GM20431 (cell line): Measurements from ENCODE around the gene TMEM247.

Source experiments
- in situ Hi-C: fragments of 300-500 bp; cut with MseI, MboI; formaldehyde crosslinking; loops from one replicate; pipeline ENCODE4 v1.15.0; 2020; ENCODE audit warnings: low sequenced_read_pairs; ENCODE audit not compliant: unreplicated experiment

TMEM247 gene

DNA sequence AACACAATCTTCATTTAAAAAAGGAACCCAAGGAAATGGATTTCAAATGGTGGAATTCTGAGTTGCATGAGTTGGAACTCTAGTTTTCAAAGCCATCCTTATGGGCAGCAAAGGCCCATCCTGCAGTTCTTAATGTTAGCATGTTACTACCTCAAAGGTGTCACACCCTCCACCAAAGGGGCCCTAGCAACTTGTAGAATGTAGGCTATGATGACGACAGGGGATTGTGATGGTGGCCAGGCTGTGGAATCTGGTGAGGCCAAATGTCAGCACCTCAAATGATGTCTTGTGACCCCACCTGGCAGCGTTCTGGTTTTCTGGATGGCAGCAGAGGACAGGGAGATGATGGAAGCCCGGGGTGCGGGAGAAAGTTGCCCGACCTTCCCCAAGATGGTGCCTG is at the start of gene TMEM247:
Gene TMEM247, plus strand, starts transcription at position 301 of the 400 bp plus-strand sequence.
- in situ Hi-C loops: no loop called here

DNA sequence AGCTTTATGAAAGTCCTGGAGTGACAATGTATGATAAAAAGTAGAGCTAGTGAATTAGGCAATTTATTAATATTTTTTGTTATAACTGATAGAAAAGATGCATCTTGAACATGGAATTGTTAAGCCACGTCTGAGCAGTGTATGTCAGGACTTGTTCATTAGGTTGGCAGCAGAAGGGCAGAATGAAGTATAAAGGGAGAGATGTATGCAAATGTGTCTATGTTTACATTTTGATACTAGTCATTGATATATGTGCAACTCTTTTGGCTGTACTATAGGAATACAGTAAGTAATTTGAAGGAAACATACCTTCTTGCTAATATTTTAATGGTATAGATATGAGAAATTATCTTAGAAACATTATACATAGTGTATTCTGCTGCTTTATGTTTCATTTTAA is 49.0 kb upstream of the TMEM247 start:
- in situ Hi-C loops: no loop called here

DNA sequence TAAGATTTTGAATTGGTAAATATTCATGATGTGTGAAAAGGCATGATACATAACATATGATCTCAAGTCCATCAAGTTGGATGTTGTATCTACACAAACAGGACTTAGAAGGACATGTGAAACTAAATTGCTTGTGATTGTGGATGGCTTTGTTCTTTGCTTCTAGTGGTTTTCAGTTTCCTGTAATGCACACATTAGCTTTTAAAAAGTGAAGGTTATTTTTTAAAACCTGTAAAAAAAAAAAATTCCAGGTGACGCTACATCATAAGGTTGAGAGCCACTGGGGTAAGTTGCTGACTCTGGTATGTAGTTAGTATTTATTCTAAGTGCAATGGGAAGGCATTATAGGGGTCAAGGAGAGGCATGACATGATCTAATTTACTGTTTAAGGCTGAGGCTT is 48.4 kb upstream of the TMEM247 start:
- in situ Hi-C loops: no loop called here

DNA sequence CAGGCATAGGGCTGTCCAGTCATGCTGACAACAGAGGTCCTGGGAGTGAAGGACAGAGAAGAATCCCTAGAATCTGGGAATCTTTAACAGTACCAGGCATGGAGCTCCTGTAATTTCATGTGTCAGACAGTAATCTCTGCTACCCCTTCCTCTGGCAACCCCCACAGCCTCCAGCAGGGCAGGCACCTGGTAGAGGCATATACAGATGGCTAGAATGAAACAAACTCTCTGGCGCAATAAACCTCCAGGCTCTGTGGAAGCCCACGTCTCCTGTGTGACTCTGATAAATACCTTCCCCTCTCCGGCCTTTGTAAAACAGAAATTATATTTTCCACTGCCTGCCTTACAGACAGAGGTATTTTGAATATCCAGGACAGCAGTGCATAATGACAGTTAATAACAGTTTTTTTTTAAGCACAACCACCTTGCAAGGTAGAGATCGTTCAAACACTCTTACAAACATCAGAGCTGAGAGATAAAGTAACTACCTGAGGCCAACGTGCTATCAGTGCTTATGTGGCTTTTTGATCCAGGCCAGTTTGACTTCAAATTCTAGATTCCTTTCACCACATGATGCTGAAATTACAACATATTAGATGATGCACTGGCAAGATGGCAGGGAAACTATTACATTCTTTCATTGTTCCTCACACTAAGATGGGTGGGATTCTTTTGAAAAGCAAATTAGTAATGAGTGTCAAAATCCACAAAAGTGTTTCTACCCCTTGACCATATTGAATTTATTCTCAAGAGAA is 47.7 kb upstream of the TMEM247 start:
- in situ Hi-C loops: no loop called here

DNA sequence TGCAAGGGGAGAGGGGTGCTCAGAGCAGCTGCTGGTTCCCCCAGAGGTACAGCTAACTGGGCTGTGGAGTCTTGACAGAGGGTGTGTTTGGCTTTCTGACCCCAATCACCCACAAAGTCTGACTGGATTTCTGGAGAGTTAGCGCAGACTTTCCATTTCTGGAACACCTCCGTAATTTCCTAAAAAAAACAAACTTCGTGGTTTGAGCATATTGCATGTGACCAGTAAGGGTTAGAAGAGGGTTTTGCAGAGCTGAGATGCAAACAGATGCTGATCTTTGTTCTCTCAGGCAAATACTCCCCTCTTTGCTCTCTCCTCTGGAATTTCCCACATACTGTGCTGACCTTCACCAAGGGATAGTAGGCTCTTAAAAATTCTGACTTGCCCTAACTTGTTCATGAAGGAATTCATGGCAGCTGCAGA is 44.5 kb upstream of the TMEM247 start:
- in situ Hi-C loops: no loop called here

DNA sequence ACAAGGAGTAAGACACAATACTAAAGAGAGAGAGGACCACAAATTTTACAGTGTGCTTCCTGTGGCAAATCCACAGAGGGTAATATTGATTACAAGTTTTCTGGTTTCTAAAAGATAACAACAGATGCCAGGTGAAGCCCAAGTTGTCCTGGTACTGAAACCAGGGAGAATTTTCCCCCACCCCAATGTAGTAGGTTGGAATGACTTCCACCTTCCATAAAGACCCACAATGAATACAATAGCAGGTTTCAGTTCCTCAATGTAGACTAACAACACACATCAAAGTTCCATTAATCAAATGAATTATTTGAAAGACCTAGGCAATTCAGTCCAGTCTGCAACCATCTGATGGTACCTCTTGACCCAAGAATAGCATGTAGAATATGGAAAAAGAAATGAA is 44.0 kb upstream of the TMEM247 start:
- in situ Hi-C loops: no loop called here

DNA sequence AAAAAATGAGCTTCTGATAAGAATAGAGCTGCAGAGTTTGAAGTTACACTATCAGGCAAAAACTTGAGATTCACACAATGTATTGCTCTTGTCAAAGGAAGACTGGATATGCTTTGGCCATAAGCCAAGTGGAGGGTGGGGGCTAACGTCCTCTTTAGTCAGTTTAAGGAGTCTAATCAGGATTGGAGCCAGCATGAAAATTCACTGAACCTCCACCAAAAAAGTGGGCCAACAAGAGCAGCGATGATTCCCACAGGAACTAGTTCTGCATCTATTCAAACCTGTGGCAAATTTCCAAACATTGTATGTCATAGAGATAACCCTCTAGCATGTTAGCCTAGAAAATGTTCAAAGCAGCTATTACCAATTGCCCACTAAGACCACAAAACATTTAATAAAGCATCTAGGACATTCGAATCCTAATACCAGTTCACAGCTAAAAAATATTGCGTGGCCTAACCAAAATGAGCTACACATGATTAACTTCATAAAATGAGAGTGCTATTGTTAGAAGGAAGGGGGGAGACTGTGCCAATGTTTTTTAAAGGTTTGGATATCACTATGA is 43.5 kb upstream of the TMEM247 start:
- in situ Hi-C loops: no loop called here

DNA sequence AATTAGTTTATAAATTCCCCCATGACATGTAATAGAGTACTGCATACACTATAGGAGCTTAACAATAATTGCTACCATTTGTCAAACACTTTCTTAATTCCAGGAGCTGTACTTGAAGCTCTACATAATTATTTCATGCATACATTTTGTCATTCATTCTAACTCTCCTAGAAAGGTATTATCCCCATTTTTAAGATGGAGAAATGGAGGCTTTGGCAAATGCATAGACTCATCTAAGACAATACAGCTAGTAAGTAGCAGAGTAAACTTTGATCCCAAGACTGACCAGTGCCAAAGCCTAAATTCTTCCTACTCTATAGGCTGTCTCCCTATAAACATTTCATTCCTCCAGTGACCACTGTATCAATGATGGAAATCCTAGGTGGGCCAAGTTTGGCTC is 42.6 kb upstream of the TMEM247 start:
- in situ Hi-C loops: no loop called here

DNA sequence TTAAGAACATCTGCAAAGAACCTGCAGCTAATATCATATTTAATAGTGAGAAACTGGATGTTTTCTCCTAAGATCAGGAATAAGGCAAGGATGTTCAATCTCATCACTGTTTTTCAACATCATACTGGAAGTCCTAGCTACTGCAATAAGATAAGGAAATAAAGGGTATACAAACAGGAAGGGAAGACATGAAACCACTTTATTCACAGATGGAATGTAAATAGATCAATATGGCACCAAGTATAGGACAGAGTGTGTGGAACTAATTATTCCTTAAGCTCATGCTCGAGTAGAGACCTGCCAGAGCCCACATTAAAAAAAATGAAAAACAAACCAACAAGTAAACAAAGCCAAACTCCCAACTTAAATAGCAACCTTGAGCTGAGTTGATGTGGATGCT is 41.3 kb upstream of the TMEM247 start:
- in situ Hi-C loops: no loop called here

DNA sequence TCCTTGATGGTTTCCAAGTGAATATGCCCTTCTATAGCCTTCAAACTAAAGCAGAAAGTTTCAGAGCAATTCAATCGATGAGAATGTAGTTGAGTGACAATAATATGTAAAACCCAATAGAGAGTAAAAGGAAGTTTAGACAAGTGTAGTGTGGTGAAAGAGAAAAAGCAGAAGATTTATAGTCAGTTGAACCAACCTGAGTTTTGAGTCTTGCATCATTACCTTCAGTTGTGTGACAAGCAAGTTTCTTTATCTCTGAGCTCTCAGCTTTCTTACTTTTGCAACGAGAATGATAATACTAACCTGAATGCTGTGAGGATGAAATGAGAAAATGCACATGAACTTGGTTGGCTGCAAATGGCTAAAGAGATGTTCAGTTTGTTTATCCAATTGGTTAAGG is 40.6 kb upstream of the TMEM247 start:
- in situ Hi-C loops: no loop called here

DNA sequence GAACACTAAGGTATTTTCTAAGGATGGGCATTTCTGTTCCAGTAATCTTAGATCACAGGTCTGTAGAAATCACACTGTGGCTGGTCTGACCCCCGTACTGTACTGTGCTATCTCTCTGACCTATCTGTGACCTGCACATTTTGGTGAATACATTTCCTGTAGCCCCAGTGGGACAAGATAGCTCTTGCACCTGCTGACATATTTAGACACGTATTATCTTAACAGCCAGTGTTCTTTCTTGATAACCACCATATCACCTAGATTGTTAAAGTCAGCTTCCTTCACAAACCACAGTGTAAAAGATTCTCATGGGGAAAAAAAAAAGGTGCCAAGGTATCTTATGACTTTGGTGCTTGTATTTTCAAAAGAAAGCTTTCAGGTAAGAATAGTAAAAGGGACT is 39.8 kb upstream of the TMEM247 start:
- in situ Hi-C loops: no loop called here

DNA sequence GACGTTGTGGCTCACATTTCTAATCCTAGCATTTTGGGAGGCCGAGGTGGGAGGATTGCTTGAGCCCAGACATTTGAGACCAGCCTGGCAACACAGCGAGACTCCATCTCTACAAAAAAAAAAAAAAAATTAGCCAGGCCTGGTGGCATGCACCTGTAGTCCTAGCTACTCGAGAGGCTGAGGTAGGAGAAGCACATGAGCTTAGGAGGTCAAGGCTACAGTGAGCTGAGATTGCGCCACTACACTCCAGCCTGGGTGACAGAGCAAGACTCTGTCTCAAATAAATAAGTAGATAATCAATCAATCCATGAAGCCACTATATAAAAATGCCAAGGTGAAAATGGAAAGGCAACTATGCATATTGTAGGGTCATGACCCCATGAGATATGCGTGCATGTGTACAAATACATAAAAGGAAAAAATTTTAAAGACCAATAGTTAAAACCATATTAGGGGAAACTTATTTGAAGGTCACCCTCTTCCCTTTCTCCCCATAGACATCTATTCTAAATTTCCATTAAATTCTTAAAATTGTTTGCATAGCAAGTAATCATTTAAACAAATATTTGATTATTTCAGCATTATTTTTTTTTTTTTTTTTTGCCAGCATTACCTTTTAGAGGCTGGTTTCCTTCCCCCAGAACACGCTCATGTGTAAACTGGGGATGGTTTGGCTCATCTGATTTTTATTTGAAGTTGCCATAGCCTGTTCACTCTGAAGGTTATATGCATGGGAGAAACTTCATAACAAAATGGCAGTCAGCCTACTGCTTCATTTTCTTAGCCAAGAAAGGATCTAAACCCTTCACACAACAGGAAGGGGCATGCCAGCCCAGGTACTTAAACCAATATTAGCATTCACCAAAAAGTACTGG is 37.3 kb upstream of the TMEM247 start:
- in situ Hi-C loops: no loop called here

DNA sequence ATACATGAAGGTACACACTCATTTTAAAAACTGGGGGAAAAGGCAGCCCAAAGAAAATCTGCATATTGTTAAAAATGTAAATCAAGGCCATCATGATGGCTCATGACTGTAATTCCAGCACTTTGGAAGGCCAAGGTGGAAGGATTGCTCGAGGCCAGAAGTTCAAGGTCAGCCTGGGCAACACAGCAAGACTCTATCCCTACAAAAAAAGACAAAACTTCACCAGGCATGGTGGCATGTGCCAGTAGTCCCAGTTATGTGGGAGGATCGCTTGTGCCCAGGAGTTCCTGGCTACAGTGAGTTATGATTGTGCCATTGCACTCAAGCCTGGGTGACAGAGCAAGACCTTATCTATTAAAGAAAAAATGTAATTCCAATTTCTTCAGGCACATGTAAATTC is 34.6 kb upstream of the TMEM247 start:
- in situ Hi-C loops: no loop called here

DNA sequence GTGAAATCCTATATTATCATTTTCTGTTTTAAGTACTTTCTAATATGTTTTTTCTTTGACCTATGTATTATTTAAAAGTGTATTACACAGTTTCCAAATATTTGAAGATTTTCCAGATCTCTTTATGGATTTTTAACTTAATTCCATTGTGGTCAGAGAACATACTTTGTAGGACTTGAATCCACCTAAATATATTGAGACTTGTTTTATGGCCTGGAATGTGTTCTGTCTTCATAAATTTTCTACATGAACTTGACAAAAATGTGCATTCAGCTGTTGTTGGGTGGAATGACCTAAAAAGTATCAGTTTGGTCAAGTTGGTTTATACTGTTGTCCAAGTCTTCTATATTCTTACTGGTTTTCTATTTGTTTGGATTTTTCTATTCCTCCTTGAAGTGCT is 33.8 kb upstream of the TMEM247 start:
- in situ Hi-C loops: no loop called here

DNA sequence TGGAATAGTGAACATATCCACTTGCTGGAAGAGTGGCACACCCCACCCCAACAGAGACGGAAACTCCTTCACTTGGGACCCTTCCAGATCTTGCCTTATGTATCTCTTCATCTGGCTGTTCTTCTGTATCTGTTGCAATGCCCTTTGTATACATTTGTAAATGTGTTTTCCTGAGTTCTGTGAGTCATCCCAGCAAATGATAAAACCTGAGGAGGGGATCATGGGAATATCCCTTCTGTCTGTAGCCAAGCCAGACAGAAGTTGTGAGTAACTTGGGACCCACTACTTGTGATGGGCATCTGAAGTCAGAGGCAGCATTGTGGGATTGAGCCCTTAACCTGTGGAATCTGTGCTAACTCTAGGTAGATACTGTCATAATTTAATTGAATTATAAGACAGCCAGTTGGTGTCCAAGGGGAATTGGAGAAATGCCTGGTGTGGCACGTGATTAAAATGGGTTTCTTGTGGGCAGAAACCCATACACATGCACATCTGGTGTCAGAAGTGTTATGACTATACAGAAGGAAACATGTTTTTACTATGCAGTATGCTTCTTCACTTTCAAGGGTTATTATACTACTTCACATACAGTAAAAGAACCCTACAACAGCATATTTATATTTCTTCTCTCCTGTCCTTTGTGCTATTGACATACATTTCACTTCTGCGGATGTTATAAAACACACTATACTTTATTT is 32.3 kb upstream of the TMEM247 start:
- in situ Hi-C loops: no loop called here

DNA sequence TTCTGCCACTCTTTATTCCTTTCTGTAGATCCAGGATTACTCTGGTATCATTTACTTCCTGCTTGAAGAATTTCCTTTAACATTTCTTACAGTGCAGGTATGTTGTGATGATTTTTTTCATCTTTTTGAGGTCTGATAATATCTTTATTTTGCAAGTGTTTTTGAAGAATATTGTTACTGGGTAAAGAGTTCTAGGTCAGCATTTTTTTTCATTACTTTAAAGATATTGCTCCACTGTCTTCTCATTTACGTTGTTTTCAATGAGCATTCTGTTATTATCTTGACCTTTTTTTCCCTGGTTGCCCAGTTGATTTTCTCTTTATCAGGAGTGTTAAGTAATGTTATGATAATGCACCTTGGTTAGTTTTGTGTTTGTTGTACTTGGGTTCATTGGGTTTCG is 31.7 kb upstream of the TMEM247 start:
- in situ Hi-C loops: no loop called here

DNA sequence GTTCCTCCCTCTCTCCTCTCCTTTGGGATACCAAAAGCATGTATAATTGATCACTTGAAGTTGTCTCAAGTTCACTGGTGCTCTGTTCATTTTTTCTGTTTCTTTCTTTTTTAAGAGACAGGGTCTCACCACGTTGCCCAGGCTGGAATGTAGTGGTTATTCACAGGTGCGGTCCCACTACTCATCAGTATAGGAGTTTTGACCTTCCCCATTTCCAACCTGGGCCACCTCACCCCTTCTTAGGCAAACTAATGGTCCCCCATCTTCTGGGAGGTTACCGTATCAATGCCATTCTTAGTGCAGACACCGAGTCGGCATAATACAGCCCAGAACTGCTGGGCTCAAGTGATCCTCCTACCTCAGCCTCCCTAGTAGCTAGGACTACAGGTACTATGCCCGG is 31.3 kb upstream of the TMEM247 start:
- in situ Hi-C loops: no loop called here

DNA sequence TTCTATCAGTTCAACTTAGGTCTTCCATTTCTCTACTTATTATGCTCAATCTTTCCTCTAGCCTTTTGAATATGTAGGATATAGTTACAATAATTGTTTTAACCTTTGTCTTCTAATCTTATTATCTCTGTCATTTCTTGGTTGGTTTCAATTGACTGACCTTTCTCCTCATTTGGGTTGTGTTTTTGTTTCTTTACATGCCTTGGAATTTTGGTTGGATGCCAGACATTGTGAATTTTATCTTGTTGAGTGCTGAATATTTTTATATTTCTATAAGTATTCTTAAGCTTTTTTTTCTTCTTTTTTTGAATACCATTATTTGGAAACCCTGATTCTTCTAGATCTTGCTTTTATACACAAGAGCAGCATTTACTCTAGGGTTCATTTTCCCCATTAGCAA is 30.7 kb upstream of the TMEM247 start:
- in situ Hi-C loops: no loop called here

DNA sequence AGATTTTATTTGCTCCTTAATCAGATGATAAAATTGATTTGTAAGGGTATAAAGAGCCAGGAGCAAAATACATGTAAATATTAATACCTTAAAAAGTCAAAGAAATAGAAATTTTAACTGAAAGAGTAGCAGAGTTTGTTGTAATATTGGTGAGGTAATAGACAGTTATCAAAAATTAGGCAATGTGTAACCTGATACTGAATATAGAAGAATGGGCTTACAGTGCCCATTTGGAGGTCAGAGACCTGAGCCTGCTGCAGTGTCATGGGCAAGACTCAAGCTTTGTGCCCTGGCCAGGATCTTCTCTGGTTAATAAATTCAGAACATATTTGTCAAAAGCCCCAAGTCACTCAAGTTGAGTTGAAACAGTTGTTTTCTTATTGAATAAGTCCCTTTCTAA is 29.7 kb upstream of the TMEM247 start:
- in situ Hi-C loops: loop anchor here (10.0 kb wide), 1 partner anchor 445 kb away; no protein-coding TSS in a partner anchor

DNA sequence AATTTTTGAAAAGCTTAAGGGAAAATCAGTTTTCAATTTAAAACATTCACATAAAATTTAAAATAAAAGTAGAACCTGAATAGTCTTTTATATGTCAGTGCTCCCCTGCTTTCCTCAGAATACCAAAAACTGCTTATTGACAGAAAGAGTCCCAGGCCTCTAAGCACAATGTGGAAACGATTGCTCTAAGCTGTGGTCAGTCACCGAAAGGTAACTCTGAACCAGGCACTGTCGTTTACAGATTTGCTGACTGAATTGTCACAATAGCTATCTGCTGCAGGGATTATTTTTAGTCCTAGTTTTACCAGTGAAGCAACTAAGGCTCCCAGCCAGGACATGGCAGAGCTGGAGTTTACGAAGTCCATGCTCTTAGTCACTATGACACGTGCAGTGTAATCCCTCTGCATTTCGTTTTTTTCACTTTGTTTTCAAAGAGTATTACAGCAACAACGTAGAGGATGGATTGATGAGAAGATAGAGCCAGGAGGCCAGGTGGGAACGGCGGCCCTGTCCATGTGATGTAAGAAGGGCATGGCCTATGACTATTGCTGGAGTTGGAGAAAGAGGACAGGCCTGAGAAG is 28.1 kb upstream of the TMEM247 start:
- in situ Hi-C loops: loop anchor here (10.0 kb wide), 1 partner anchor 446 kb away; no protein-coding TSS in a partner anchor
